Spinal cord (tissue), 10 donors: ENCODE data around the gene FOLR3. TPM values are rescaled to one million over a fixed set of nuclear protein-coding genes. Genes with fewer than 3 reads are reported as not detected.
"Not testable (repeated sequence)": the region's sequence is repeated elsewhere in the genome, so short reads cannot be mapped to it uniquely, and the experiment has no call there.

ENCODE experiments used
- DNase-seq, 6 donors: peaks; one replicate each; pipeline versions ENCODE4 v3.0.0 to v3.0.0-alpha.2; 2013 to 2015; ENCODE audit warnings: low spot score in 6 of 6, low read depth in 4 of 6
- H3K27ac ChIP-seq: one replicate; pipeline ENCODE4 v1.5.1; 2013; ENCODE audit warnings: low read depth, low read length, control low read depth
- H3K27me3 ChIP-seq: one replicate; pipeline ENCODE4 v1.6.1; 2013; ENCODE audit warnings: low read length; ENCODE audit not compliant: control insufficient read depth, insufficient read depth
- H3K36me3 ChIP-seq: one replicate; pipeline ENCODE4 v1.6.1; 2013; ENCODE audit warnings: low read length; ENCODE audit not compliant: control insufficient read depth, insufficient read depth
- H3K4me1 ChIP-seq: one replicate; pipeline ENCODE4 v1.6.1; 2013; ENCODE audit warnings: low read length; ENCODE audit not compliant: control insufficient read depth, insufficient read depth
- H3K4me3 ChIP-seq: one replicate; pipeline ENCODE4 v1.5.1; 2013; ENCODE audit warnings: low read depth, low read length, control low read depth
- H3K9me3 ChIP-seq: one replicate; pipeline ENCODE4 v1.6.1; 2013; ENCODE audit warnings: low read length; ENCODE audit not compliant: control insufficient read depth, insufficient read depth
- WGBS: methylation state at CpG from one replicate; pipeline ENCODE4 v1.1.5; 2013; ENCODE audit warnings: missing lambda C conversion rate; ENCODE audit not compliant: insufficient coverage; 5-methylcytosine and 5-hydroxymethylcytosine counted together
- long read RNA-seq, 4 donors: transcript quantifications; one replicate each; lab custom pipeline, GENCODE V29; 2026
- polyA plus RNA-seq, 2 donors: library from polyadenylated mRNA; unstranded; fragments of 120-200 nt; gene quantifications; one replicate each; pipeline ENCODE4 v1.2.1, GENCODE V29; 2013; ENCODE audit not compliant: insufficient read length in 2 of 2
- total RNA-seq, 2 donors: library from RNA; depleted of rRNA in 1 of 2; stranded (reverse); fragments of 120-200 nt in 1 of 2; fragments of >200 nt in 1 of 2; gene quantifications; one replicate each; pipeline versions ENCODE4 v1.2.3 to v1.2.4, GENCODE V29; 2013 to 2014
- donor health status: healthy.

The FOLR3 gene
- total RNA-seq (under 1 TPM in 1 of 2 donors, not detected in 1; 0.89 TPM), polyA plus RNA-seq (not detected)
- long read RNA-seq, donor 1 = 0 reads
- long read RNA-seq, donor 2 = 0 reads
- long read RNA-seq, donor 3 = 0 reads
- long read RNA-seq, donor 4, partial matches to known transcripts = 0 of 4 reads
- long read RNA-seq, donor 4, other reads (novel, unspliced or antisense) = 0 of 4 reads

GRCh38 chr11:72135473-72135872, at the start of gene FOLR3:
Gene FOLR3 (plus strand): TSS chr11:72135725. CDS start chr11:72135953, 228 bp downstream.
- H3K4me3 ChIP-seq, H3K9me3 ChIP-seq, H3K27me3 ChIP-seq, DNase-seq, H3K36me3 ChIP-seq, H3K27ac ChIP-seq, H3K4me1 ChIP-seq: not testable (repeated sequence)
- WGBS = 67% methylated on average over 1 of the region's 4 CpGs

- no peaks in the 10 kb centered on the region for H3K27me3 ChIP-seq
- H3K4me3 ChIP-seq = no peak overlapping the region
- peaks cover 6% of the 10 kb centered on the region for H3K36me3 ChIP-seq
- H3K27ac ChIP-seq = no peak overlapping the region
- peaks cover 6% of the 10 kb centered on the region for H3K4me1 ChIP-seq
- 83% methylated on average over 2 of the region's 4 CpGs for WGBS
- no peak for DNase-seq
- no peaks in the 10 kb centered on the region for H3K9me3 ChIP-seq
These were observed 47.3 kb upstream of the FOLR3 start for GRCh38 chr11:72088076-72088808.

- no peak overlapping the region for H3K4me3 ChIP-seq
- H3K27ac ChIP-seq = no peak overlapping the region
- H3K4me1 ChIP-seq = peaks cover 3% of the 10 kb centered on the region
- H3K36me3 ChIP-seq = peaks cover 28% of the 10 kb centered on the region
- 6% methylated on average over 2 of the region's 4 CpGs for WGBS
- H3K9me3 ChIP-seq = no peaks in the 10 kb centered on the region
- H3K27me3 ChIP-seq = no peaks in the 10 kb centered on the region
- peak in 3 of 6 donors; percentile 52 to 87 (median 82) for DNase-seq
These were observed 44.2 kb upstream of the FOLR3 start for GRCh38 chr11:72091292-72091691.

GRCh38 chr11:72098741-72099140, 36.8 kb upstream of the FOLR3 start:
- H3K27ac ChIP-seq = no peak overlapping the region
- H3K4me3 ChIP-seq = no peak overlapping the region
- no peaks in the 10 kb centered on the region for H3K27me3 ChIP-seq
- no peak for DNase-seq
- peaks cover 16% of the 10 kb centered on the region for H3K4me1 ChIP-seq
- 93% methylated on average over 3 of the region's 3 CpGs for WGBS
- no peaks in the 10 kb centered on the region for H3K9me3 ChIP-seq
- peaks cover 58% of the 10 kb centered on the region for H3K36me3 ChIP-seq

DNA sequence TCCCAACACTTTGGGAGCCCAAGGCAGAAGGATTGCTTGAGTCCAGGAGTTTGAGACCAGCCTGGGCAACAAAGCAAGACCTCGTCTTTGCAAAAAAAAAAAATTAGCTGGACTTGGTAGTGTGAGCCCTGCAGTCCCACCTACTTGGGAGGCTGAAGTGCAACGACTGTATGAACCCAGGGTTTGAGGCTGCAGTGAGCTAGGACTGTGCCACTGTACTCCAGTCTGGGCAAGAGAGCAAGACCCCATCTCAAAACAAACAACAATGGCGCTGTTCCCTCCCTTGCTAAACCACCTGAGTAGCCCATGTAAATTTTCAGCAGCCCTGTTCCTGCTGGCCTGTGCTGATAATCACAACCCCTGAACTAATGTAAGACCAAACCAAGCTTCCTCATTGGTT, 35.5 kb upstream of the FOLR3 start:
- Histone ChIP-seq H3K36me3 (peaks cover 56% of the 10 kb centered on the region), H3K4me3 (no peak overlapping the region), H3K27me3 (no peaks in the 10 kb centered on the region), H3K27ac (no peak overlapping the region), H3K4me1 (peaks cover 18% of the 10 kb centered on the region), H3K9me3 (no peaks in the 10 kb centered on the region)
- 93% methylated on average over 3 of the region's 3 CpGs for WGBS
- DNase-seq = no peak

DNA sequence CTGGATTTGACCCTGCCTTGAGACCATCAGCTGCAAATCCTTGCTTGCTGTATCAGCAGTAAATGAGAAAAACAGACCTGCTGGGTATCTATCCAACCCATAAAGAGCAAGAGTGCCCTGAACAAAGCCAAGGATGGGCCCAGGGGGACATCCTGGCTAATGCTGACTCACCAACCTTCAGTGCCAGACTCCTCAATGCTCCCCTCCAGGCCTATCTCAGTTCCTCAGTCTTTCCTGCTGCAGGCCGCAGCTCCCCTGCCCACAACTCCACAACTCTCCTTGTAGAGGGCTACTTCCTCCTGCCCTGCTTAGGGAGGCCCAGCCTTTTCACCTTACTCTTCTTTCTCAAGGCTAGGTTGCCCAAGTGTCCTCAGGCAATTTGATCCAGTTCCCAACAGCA, 35.1 kb upstream of the FOLR3 start:
- Histone ChIP-seq H3K27ac (no peak overlapping the region), H3K4me3 (no peak overlapping the region), H3K4me1 (peaks cover 18% of the 10 kb centered on the region), H3K9me3 (no peaks in the 10 kb centered on the region), H3K36me3 (peaks cover 54% of the 10 kb centered on the region), H3K27me3 (no peaks in the 10 kb centered on the region)
- 100% methylated on average over 1 of the region's 1 CpG for WGBS
- DNase-seq = no peak

DNA sequence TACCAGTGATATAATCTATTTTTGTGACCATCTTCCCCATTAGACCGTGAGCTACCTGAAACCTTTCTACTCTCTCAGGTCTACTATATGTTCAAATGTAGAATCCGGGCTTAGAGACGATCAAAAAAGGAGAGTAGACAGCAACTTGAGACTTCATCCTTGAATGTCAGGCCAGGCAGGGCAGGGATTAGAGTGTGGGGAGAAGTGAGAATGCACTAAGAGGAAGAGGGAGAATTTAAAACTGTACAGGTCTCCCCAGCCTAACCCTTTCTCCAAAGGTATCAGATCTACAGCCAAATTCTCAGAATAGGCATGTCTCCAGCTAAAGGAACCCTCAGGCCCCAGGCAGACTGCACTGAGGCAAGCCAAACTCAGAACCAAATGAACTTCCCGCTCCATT, 33.4 kb upstream of the FOLR3 start:
- 67% methylated on average over 2 of the region's 4 CpGs for WGBS
- H3K4me3 ChIP-seq = peak overlapping the region; percentile 83
- H3K27ac ChIP-seq = peak overlapping the region; percentile 88
- H3K9me3 ChIP-seq = no peaks in the 10 kb centered on the region
- H3K36me3 ChIP-seq = peaks cover 42% of the 10 kb centered on the region
- H3K4me1 ChIP-seq = peaks cover 18% of the 10 kb centered on the region
- no peaks in the 10 kb centered on the region for H3K27me3 ChIP-seq
- no peak for DNase-seq

DNA sequence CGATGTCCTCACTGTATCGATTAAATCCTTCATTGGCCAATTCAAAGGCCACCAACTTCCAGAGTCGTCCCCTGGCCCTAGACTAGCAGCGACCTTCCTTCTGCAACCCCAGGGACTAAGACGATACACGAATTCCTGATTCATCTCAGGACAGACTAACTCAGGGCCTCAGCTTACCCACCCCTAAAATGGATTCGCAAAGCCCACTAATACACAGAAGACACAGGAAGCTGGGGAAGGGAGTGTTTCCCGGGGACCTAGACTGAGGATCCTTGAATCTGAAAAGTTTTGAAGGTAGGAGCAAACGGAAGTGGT, 32.9 kb upstream of the FOLR3 start:
- peak overlapping the region; percentile 83 for H3K4me3 ChIP-seq
- peaks cover 18% of the 10 kb centered on the region for H3K4me1 ChIP-seq
- WGBS = 9% methylated on average over 7 of the region's 9 CpGs
- DNase-seq = no peak
- H3K36me3 ChIP-seq = peaks cover 40% of the 10 kb centered on the region
- no peaks in the 10 kb centered on the region for H3K9me3 ChIP-seq
- H3K27ac ChIP-seq = peak overlapping the region; percentile 88
- H3K27me3 ChIP-seq = no peaks in the 10 kb centered on the region

- Histone ChIP-seq H3K4me3 (peak within 1 kb of the TSS; percentile 83), H3K27ac (peak within 1 kb of the TSS; percentile 88), H3K9me3 (no peaks in the 10 kb centered on the region), H3K27me3 (no peaks in the 10 kb centered on the region), H3K36me3 (peaks cover 40% of the 10 kb centered on the region), H3K4me1 (peaks cover 18% of the 10 kb centered on the region)
- WGBS = 0% methylated on average over 58 of the region's 64 CpGs
- peak; percentile 95 to 100 (median 98) for DNase-seq
These were observed 32.4 kb upstream of the FOLR3 start, which contains the start of gene LAMTOR1 for GRCh38 chr11:72102946-72103753. Gene LAMTOR1 (minus strand): TSS chr11:72103297. CDS start chr11:72103224, 73 bp downstream.
